Mesothelial cell of epicardium (in vitro differentiated cells): Measurements from ENCODE around the gene KLHDC3. TPM values are rescaled to one million over a fixed set of nuclear protein-coding genes. Genes with fewer than 3 reads are reported as not detected.

ENCODE experiments used
- DNase-seq, 2 experiments: peaks; one replicate each; pipeline ENCODE4 v3.0.0; 2021; ENCODE audit warnings: low spot score in 2 of 2; ENCODE audit not compliant: unreplicated experiment in 2 of 2
- H3K27ac Mint-ChIP-seq: 2 replicates; pipeline ENCODE4 v1.8.0; 2021; ENCODE audit warnings: mixed read lengths
- H3K27me3 Mint-ChIP-seq: 2 replicates; pipeline ENCODE4 v1.8.0; 2021; ENCODE audit warnings: low read depth, mixed read lengths
- H3K36me3 Mint-ChIP-seq: 2 replicates; pipeline ENCODE4 v1.8.0; 2021; ENCODE audit warnings: mixed read lengths
- H3K4me1 Mint-ChIP-seq: 2 replicates; pipeline ENCODE4 v1.8.0; 2021; ENCODE audit warnings: mixed read lengths
- H3K4me3 Mint-ChIP-seq: 2 replicates; pipeline ENCODE4 v1.8.0; 2021; ENCODE audit warnings: mild to moderate bottlenecking, moderate library complexity, mixed read lengths
- H3K9me3 Mint-ChIP-seq: 2 replicates; pipeline ENCODE4 v1.8.0; 2021; ENCODE audit warnings: mixed read lengths
- total RNA-seq: library from RNA; stranded (reverse); gene quantifications from 3 replicates; pipeline ENCODE4 v1.2.1, GENCODE V29; 2021
- TF ChIP-seq, protein P1 (sequence below): fragments of 200-600 bp; sonication (generic); IDR thresholded peaks from one replicate; pipeline ENCODE4 v1.5.0; 2021; ENCODE audit warnings: antibody characterized with exemption; ENCODE audit not compliant: unreplicated experiment

The KLHDC3 gene
- total RNA-seq, 1 donor from 2014 or later, result 95.1 TPM

DNA sequence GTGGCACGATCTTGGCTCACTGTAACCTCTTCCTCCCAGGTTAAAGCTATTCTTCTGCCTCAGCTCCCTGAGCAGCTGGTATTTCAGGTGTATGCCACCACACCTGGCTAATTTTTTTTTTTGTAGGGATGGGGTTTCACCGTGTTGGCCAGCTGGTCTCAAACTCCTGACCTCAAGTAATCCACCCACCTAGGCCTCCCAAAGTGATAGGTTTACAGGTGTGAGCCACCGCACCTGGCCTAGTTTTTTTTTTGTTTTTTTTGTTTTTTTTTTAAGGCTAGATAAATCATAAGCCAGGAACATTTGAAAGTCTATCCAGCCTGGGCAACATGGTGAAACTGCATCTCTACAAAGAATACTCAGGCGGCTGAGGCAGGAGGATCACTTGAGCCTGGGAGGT, 18.3 kb downstream of the KLHDC3 start:
- Mint-ChIP-seq H3K4me3 (no peak overlapping the region), H3K27me3 (no peaks in the 10 kb centered on the region), H3K27ac (no peak overlapping the region), H3K9me3 (no peaks in the 10 kb centered on the region), H3K4me1 (no peaks in the 10 kb centered on the region), H3K36me3 (peaks cover 42% of the 10 kb centered on the region)
- no peak for DNase-seq
- TF ChIP-seq, protein P1, sequence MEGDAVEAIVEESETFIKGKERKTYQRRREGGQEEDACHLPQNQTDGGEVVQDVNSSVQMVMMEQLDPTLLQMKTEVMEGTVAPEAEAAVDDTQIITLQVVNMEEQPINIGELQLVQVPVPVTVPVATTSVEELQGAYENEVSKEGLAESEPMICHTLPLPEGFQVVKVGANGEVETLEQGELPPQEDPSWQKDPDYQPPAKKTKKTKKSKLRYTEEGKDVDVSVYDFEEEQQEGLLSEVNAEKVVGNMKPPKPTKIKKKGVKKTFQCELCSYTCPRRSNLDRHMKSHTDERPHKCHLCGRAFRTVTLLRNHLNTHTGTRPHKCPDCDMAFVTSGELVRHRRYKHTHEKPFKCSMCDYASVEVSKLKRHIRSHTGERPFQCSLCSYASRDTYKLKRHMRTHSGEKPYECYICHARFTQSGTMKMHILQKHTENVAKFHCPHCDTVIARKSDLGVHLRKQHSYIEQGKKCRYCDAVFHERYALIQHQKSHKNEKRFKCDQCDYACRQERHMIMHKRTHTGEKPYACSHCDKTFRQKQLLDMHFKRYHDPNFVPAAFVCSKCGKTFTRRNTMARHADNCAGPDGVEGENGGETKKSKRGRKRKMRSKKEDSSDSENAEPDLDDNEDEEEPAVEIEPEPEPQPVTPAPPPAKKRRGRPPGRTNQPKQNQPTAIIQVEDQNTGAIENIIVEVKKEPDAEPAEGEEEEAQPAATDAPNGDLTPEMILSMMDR, result no peak

- no peak for DNase-seq
- TF ChIP-seq, protein P1, result no peak
- Mint-ChIP-seq H3K9me3 (no peaks in the 10 kb centered on the region), H3K4me1 (no peaks in the 10 kb centered on the region), H3K27me3 (no peaks in the 10 kb centered on the region), H3K36me3 (peaks cover 49% of the 10 kb centered on the region), H3K4me3 (no peak overlapping the region), H3K27ac (no peak overlapping the region)
Observed at GRCh38 chr6:43033496-43034189, 19.6 kb downstream of the KLHDC3 start.

DNA sequence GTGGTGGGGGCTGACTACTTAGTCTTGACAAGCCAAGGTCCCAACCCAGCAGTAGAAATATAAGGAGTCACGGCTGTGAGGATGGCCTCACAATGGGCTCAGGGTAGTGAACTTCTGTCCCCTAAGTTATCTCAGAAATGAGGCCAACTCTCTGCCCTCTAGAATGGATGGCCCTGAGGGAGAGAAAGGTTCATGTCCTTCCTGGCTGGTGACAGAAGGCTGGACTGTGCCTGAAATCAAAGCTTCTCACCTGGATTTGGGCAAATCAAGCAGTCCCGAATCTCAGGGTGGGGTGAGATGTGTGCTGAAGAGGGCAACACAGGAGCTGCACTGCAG, 20.1 kb downstream of the KLHDC3 start:
- Mint-ChIP-seq H3K4me3 (no peak overlapping the region), H3K4me1 (no peaks in the 10 kb centered on the region), H3K27ac (no peak overlapping the region), H3K36me3 (peaks cover 50% of the 10 kb centered on the region), H3K27me3 (no peaks in the 10 kb centered on the region), H3K9me3 (no peaks in the 10 kb centered on the region)
- TF ChIP-seq, protein P1, result no peak
- DNase-seq, result no peak

DNA sequence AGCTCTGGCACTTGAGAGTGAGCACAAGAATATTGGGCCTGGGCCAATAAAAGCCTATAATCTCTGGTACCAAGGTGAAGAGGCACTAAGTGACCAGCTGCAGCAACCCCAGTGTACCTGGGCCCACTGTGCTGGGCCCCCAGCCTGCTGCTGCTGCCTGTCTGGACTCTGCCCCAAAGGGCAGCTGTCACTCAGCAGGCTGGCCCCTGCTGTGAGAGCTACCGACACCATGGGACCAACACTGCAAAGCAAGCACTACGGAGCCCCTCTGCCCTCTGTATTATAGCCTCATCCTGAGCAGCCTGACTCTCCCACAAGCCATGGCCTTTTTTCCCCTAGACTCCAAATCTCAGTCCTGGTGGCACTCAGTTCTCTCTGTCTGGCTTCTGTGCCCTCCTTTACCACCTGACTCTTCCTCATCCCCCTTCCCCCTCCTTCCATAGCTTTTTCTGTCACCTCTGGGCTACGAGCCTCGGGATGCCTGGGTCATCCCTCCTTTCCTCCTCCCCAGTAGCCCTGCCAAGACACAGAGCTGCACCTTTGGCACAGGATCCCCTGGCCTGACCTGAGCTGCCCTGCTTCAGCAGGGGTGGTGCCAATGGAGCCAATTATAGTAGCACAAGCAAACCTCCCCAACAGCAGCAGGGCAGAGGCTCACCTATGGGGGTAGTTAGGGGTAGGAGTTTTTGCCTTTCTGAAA, 21.6 kb downstream of the KLHDC3 start:
- Mint-ChIP-seq H3K27ac (no peak overlapping the region), H3K4me3 (no peak overlapping the region), H3K4me1 (no peaks in the 10 kb centered on the region), H3K27me3 (no peaks in the 10 kb centered on the region), H3K9me3 (no peaks in the 10 kb centered on the region), H3K36me3 (peaks cover 50% of the 10 kb centered on the region)
- DNase-seq, result no peak
- TF ChIP-seq, protein P1, result no peak

DNA sequence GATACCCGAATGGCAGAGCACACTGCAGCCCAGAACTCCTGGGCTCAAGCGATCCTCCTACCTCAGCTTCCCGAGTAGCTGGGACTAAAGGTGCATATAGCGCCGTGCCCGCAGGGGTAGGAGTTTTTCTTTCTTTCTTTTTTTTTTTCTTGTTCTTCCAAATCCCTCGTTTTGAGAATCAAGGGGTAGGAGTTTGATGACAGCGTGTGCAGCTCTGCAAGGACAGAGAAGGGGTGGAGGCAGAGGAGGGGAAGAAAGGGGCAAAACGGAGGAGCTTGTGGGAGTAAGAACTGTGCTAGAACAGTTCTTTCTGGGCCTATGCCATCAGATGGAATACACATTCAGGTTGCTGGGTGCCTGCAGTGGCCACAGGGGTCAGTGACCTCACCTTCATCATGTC, 22.7 kb downstream of the KLHDC3 start:
- Mint-ChIP-seq H3K4me1 (no peaks in the 10 kb centered on the region), H3K9me3 (no peaks in the 10 kb centered on the region), H3K27me3 (no peaks in the 10 kb centered on the region), H3K36me3 (peaks cover 52% of the 10 kb centered on the region), H3K27ac (no peak overlapping the region), H3K4me3 (no peak overlapping the region)
- DNase-seq, result no peak
- TF ChIP-seq, protein P1, result no peak
